HEK293 (cell line): ENCODE results near the gene WDR64.

Experiments used
- CTCF ChIA-PET: fragments of 350-600 bp; formaldehyde crosslinking; extraction: SDS; loops from one replicate; lab custom pipeline; 2021; ENCODE audit warnings: antibody characterized with exemption; lab: Yijun Ruan, JAX
- POLR2A ChIA-PET: fragments of 300-600 bp; formaldehyde crosslinking; extraction: SDS; loops from one replicate; lab custom pipeline; 2020; ENCODE audit warnings: antibody characterized with exemption, inconsistent platforms; lab: Yijun Ruan, JAX
- H3K27ac ChIP-seq: fragments of 200-500 bp; sonication (Bioruptor generic); 2 replicates; pipeline ENCODE4 v1.5.1; 2014; ENCODE audit warnings: low read depth, low read length, control low read depth, inconsistent platforms; ENCODE audit errors: extremely low read depth
- H3K36me3 ChIP-seq, 2 experiments: fragments of 200-500 bp in 1 of 2; sonication (Bioruptor generic) in 1 of 2; 1 replicate in 1 of 2; 2 replicates in 1 of 2; pipeline ENCODE4 v1.5.1; 2014 to 2017; ENCODE audit warnings: inconsistent platforms in 2 of 2, low read length in 2 of 2; ENCODE audit not compliant: control insufficient read depth in 2 of 2, insufficient read depth in 1 of 2
- H3K4me1 ChIP-seq: fragments of 200-500 bp; sonication (Bioruptor generic); 2 replicates; pipeline ENCODE4 v1.5.1; 2014; ENCODE audit warnings: mild to moderate bottlenecking, low read length, inconsistent platforms; ENCODE audit not compliant: control insufficient read depth, insufficient read depth
- H3K4me3 ChIP-seq: 2 replicates; pipeline ENCODE4 v1.5.1; 2011; ENCODE audit warnings: low read depth, mild to moderate bottlenecking, control low read depth, low read length, moderate library complexity
- H3K9me3 ChIP-seq: fragments of 200-500 bp; sonication (Bioruptor generic); 2 replicates; pipeline ENCODE4 v1.5.1; 2014; ENCODE audit warnings: low read depth, low read length, inconsistent platforms; ENCODE audit not compliant: control insufficient read depth, insufficient read depth
- MYNN ChIP-seq: fragments of 450-650 bp; formaldehyde crosslinking; IDR thresholded peaks from 2 replicates; pipeline ENCODE4 v1.5.1; 2016; ENCODE audit warnings: missing biosample characterization, missing genetic modification characterization, borderline replicate concordance
- ZFP41 ChIP-seq: fragments of 450-650 bp; formaldehyde crosslinking; IDR thresholded peaks from 2 replicates; pipeline ENCODE4 v1.5.1; 2016; ENCODE audit warnings: missing biosample characterization, missing genetic modification characterization, borderline replicate concordance
- ZNF138 ChIP-seq: fragments of 450-650 bp; formaldehyde crosslinking; IDR thresholded peaks from 2 replicates; pipeline ENCODE4 v1.5.1; 2016; ENCODE audit warnings: missing biosample characterization, missing genetic modification characterization, borderline replicate concordance
- ZNF146 ChIP-seq: fragments of 450-650 bp; formaldehyde crosslinking; IDR thresholded peaks from 2 replicates; pipeline ENCODE4 v1.5.1; 2016; ENCODE audit warnings: missing biosample characterization, missing genetic modification characterization
- ZNF510 ChIP-seq: fragments of 450-650 bp; formaldehyde crosslinking; IDR thresholded peaks from 2 replicates; pipeline ENCODE4 v1.5.1; 2018; ENCODE audit warnings: mild to moderate bottlenecking, missing genetic modification characterization, missing biosample characterization; ENCODE audit not compliant: insufficient replicate concordance
- ZNF555 ChIP-seq: fragments of 450-650 bp; formaldehyde crosslinking; conservative IDR thresholded peaks from 2 replicates; pipeline ENCODE4 v1.5.1; 2017; ENCODE audit warnings: missing biosample characterization, mild to moderate bottlenecking, missing genetic modification characterization, inconsistent platforms
- ZNF621 ChIP-seq: fragments of 450-650 bp; formaldehyde crosslinking; IDR thresholded peaks from 2 replicates; pipeline ENCODE4 v1.5.1; 2017; ENCODE audit warnings: missing biosample characterization, missing genetic modification characterization
- ZNF629 ChIP-seq: fragments of 450-650 bp; formaldehyde crosslinking; IDR thresholded peaks from 2 replicates; pipeline ENCODE4 v1.5.1; 2017; ENCODE audit warnings: missing biosample characterization, missing genetic modification characterization
- ZNF654 ChIP-seq: fragments of 450-650 bp; formaldehyde crosslinking; IDR thresholded peaks from 2 replicates; pipeline ENCODE4 v1.5.1; 2016; ENCODE audit warnings: low read depth, missing biosample characterization, missing genetic modification characterization
- ZNF660 ChIP-seq: fragments of 450-650 bp; IDR thresholded peaks from 2 replicates; pipeline ENCODE4 v1.5.1; 2018; ENCODE audit warnings: missing biosample characterization, mild to moderate bottlenecking, missing genetic modification characterization
- ZNF837 ChIP-seq: fragments of 450-650 bp; formaldehyde crosslinking; IDR thresholded peaks from 2 replicates; pipeline ENCODE4 v1.5.1; 2016; ENCODE audit warnings: missing biosample characterization, missing genetic modification characterization
- TF ChIP-seq, protein P1 (sequence below): fragments of 450-650 bp; formaldehyde crosslinking; IDR thresholded peaks from 2 replicates; pipeline ENCODE4 v1.5.1; 2016; ENCODE audit warnings: missing biosample characterization, missing genetic modification characterization
- TF ChIP-seq, protein P2 (sequence below): fragments of 450-650 bp; formaldehyde crosslinking; IDR thresholded peaks from 2 replicates; pipeline ENCODE4 v1.5.1; 2017; ENCODE audit warnings: missing biosample characterization, missing genetic modification characterization
- TF ChIP-seq, protein P3 (sequence below): fragments of 450-650 bp; formaldehyde crosslinking; IDR thresholded peaks from 2 replicates; pipeline ENCODE4 v1.5.1; 2016; ENCODE audit warnings: missing biosample characterization, missing genetic modification characterization
- TF ChIP-seq, protein P4 (sequence below): fragments of 450-650 bp; formaldehyde crosslinking; IDR thresholded peaks from 2 replicates; pipeline ENCODE4 v1.5.1; 2017; ENCODE audit warnings: missing biosample characterization, missing genetic modification characterization
- TF ChIP-seq, protein P5 (sequence below): fragments of 450-650 bp; formaldehyde crosslinking; IDR thresholded peaks from 2 replicates; pipeline ENCODE4 v1.5.1; 2017; ENCODE audit warnings: missing biosample characterization, missing genetic modification characterization
- TF ChIP-seq, protein P6 (sequence below): fragments of 450-650 bp; formaldehyde crosslinking; IDR thresholded peaks from 2 replicates; pipeline ENCODE4 v1.5.1; 2016; ENCODE audit warnings: missing biosample characterization, missing genetic modification characterization
- TF ChIP-seq, protein P7 (sequence below): fragments of 450-650 bp; formaldehyde crosslinking; IDR thresholded peaks from 2 replicates; pipeline ENCODE4 v1.5.1; 2016; ENCODE audit warnings: missing biosample characterization, missing genetic modification characterization
- TF ChIP-seq, protein P8 (sequence below): fragments of 450-650 bp; formaldehyde crosslinking; IDR thresholded peaks from 2 replicates; pipeline ENCODE4 v1.5.1; 2016; ENCODE audit warnings: missing biosample characterization, missing genetic modification characterization

Gene WDR64

DNA sequence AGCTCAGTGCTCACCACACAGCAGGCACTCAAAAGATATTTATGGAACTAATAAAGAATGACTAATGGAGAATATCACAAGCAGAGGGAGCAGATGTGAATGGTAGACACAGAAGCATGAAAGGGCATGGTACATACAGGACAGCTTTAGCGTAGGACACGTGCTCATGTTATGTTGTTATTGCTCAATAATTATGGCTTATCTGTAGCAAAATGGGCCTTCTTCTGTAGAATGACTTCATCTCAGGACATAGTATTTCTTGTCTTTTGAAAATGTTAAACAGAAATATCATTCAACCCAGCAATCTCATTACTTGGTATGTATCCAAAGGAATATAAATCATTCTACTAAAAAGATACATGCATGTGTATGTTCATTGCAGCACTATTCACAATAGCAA, 137.0 kb downstream of the WDR64 start:
- no peak overlapping the region for H3K4me3 ChIP-seq
- H3K36me3 ChIP-seq = no peaks in the 10 kb centered on the region
- H3K27ac ChIP-seq = no peak overlapping the region
- CTCF ChIA-PET = interaction anchor here (1.0 kb wide), 1 partner anchor 12 kb away, joined by 6 read pairs; no protein-coding TSS in a partner anchor
- POLR2A ChIA-PET = no interaction called here
- TF ChIP-seq, protein P1, sequence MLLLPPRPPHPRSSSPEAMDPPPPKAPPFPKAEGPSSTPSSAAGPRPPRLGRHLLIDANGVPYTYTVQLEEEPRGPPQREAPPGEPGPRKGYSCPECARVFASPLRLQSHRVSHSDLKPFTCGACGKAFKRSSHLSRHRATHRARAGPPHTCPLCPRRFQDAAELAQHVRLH = no peak
- TF ChIP-seq, protein P2, sequence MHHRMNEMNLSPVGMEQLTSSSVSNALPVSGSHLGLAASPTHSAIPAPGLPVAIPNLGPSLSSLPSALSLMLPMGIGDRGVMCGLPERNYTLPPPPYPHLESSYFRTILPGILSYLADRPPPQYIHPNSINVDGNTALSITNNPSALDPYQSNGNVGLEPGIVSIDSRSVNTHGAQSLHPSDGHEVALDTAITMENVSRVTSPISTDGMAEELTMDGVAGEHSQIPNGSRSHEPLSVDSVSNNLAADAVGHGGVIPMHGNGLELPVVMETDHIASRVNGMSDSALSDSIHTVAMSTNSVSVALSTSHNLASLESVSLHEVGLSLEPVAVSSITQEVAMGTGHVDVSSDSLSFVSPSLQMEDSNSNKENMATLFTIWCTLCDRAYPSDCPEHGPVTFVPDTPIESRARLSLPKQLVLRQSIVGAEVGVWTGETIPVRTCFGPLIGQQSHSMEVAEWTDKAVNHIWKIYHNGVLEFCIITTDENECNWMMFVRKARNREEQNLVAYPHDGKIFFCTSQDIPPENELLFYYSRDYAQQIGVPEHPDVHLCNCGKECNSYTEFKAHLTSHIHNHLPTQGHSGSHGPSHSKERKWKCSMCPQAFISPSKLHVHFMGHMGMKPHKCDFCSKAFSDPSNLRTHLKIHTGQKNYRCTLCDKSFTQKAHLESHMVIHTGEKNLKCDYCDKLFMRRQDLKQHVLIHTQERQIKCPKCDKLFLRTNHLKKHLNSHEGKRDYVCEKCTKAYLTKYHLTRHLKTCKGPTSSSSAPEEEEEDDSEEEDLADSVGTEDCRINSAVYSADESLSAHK = no peak
- TF ChIP-seq ZNF654 (tag by site-specific recombination) (no peak), ZNF555 (no peak), ZNF510 (tag by site-specific recombination) (no peak), MYNN (tag by site-specific recombination) (no peak), ZNF629 (tag by site-specific recombination) (no peak)
- TF ChIP-seq, protein P3, sequence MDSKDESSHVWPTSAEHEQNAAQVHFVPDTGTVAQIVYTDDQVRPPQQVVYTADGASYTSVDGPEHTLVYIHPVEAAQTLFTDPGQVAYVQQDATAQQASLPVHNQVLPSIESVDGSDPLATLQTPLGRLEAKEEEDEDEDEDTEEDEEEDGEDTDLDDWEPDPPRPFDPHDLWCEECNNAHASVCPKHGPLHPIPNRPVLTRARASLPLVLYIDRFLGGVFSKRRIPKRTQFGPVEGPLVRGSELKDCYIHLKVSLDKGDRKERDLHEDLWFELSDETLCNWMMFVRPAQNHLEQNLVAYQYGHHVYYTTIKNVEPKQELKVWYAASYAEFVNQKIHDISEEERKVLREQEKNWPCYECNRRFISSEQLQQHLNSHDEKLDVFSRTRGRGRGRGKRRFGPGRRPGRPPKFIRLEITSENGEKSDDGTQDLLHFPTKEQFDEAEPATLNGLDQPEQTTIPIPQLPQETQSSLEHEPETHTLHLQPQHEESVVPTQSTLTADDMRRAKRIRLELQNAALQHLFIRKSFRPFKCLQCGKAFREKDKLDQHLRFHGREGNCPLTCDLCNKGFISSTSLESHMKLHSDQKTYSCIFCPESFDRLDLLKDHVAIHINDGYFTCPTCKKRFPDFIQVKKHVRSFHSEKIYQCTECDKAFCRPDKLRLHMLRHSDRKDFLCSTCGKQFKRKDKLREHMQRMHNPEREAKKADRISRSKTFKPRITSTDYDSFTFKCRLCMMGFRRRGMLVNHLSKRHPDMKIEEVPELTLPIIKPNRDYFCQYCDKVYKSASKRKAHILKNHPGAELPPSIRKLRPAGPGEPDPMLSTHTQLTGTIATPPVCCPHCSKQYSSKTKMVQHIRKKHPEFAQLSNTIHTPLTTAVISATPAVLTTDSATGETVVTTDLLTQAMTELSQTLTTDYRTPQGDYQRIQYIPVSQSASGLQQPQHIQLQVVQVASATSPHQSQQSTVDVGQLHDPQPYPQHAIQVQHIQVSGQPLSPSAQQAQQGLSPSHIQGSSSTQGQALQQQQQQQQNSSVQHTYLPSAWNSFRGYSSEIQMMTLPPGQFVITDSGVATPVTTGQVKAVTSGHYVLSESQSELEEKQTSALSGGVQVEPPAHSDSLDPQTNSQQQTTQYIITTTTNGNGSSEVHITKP (tag by site-specific recombination) = no peak
- TF ChIP-seq, protein P4, sequence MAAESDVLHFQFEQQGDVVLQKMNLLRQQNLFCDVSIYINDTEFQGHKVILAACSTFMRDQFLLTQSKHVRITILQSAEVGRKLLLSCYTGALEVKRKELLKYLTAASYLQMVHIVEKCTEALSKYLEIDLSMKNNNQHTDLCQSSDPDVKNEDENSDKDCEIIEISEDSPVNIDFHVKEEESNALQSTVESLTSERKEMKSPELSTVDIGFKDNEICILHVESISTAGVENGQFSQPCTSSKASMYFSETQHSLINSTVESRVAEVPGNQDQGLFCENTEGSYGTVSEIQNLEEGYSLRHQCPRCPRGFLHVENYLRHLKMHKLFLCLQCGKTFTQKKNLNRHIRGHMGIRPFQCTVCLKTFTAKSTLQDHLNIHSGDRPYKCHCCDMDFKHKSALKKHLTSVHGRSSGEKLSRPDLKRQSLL (tag by site-specific recombination) = no peak
- TF ChIP-seq, protein P5, sequence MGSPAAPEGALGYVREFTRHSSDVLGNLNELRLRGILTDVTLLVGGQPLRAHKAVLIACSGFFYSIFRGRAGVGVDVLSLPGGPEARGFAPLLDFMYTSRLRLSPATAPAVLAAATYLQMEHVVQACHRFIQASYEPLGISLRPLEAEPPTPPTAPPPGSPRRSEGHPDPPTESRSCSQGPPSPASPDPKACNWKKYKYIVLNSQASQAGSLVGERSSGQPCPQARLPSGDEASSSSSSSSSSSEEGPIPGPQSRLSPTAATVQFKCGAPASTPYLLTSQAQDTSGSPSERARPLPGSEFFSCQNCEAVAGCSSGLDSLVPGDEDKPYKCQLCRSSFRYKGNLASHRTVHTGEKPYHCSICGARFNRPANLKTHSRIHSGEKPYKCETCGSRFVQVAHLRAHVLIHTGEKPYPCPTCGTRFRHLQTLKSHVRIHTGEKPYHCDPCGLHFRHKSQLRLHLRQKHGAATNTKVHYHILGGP (tag by site-specific recombination) = no peak
- TF ChIP-seq, protein P6, sequence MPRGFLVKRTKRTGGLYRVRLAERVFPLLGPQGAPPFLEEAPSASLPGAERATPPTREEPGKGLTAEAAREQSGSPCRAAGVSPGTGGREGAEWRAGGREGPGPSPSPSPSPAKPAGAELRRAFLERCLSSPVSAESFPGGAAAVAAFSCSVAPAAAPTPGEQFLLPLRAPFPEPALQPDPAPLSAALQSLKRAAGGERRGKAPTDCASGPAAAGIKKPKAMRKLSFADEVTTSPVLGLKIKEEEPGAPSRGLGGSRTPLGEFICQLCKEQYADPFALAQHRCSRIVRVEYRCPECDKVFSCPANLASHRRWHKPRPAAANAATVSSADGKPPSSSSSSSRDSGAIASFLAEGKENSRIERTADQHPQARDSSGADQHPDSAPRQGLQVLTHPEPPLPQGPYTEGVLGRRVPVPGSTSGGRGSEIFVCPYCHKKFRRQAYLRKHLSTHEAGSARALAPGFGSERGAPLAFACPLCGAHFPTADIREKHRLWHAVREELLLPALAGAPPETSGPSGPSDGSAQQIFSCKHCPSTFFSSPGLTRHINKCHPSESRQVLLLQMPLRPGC (tag by site-specific recombination) = no peak
- TF ChIP-seq, all 188 proteins: peak for 0
- H3K4me1 ChIP-seq = peaks cover 3% of the 10 kb centered on the region; the same call in 1 of the 2 replicates
- H3K9me3 ChIP-seq = no peaks in the 10 kb centered on the region

DNA sequence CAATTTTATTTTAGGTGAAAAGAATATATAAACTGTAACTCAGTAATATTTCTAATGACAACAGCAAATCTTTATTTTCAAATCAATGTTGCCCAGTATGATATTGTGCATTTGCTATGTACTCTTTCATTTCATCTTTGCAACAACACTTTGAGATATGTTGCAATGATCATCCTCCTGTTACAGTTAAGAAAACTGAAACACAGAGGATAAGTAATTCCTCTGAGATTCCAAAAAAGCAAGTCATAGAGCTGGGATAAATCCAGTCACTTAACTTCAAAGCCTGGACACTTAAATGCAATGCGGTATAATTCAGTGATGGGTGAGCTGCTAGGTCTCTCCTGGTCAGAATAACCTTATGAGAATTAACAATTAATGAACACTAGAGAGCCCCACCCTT, 147.3 kb downstream of the WDR64 start:
- H3K36me3 ChIP-seq = no peaks in the 10 kb centered on the region
- no peaks in the 10 kb centered on the region for H3K4me1 ChIP-seq
- H3K27ac ChIP-seq = no peak overlapping the region
- H3K4me3 ChIP-seq = no peak overlapping the region
- H3K9me3 ChIP-seq = no peaks in the 10 kb centered on the region
- ChIA-PET CTCF (interaction anchor here (0.6 kb wide), 1 partner anchor 398 kb away, joined by 4 read pairs; no protein-coding TSS in a partner anchor), POLR2A (no interaction called here)
- TF ChIP-seq ZNF146 = no peak
- TF ChIP-seq ZNF138 (tag by site-specific recombination) = no peak
- TF ChIP-seq, protein P7, sequence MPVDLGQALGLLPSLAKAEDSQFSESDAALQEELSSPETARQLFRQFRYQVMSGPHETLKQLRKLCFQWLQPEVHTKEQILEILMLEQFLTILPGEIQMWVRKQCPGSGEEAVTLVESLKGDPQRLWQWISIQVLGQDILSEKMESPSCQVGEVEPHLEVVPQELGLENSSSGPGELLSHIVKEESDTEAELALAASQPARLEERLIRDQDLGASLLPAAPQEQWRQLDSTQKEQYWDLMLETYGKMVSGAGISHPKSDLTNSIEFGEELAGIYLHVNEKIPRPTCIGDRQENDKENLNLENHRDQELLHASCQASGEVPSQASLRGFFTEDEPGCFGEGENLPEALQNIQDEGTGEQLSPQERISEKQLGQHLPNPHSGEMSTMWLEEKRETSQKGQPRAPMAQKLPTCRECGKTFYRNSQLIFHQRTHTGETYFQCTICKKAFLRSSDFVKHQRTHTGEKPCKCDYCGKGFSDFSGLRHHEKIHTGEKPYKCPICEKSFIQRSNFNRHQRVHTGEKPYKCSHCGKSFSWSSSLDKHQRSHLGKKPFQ (tag by site-specific recombination) = no peak
- TF ChIP-seq ZNF837 (tag by site-specific recombination) = no peak
- TF ChIP-seq ZNF660 (tag by site-specific recombination) = no peak
- TF ChIP-seq, protein P4 (tag by site-specific recombination) = no peak
- TF ChIP-seq ZNF621 (tag by site-specific recombination) = no peak
- TF ChIP-seq, protein P8, sequence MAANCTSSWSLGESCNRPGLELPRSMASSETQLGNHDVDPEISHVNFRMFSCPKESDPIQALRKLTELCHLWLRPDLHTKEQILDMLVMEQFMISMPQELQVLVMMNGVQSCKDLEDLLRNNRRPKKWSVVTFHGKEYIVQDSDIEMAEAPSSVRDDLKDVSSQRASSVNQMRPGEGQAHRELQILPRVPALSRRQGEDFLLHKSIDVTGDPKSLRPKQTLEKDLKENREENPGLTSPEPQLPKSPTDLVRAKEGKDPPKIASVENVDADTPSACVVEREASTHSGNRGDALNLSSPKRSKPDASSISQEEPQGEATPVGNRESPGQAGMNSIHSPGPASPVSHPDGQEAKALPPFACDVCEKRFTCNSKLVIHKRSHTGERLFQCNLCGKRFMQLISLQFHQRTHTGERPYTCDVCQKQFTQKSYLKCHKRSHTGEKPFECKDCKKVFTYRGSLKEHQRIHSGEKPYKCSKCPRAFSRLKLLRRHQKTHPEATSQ = no peak
- TF ChIP-seq ZFP41 = no peak
